DND-41 (cell line): Measurements from ENCODE around the gene ZNF521.
A peak's percentile ranks its signal among the peaks of the same experiment; 100 is the strongest.

Source experiments
- ATAC-seq: fragments of 200-7000 bp; cut with Tn5 transposase; 3 replicates; pipeline ENCODE4 v1.9.1; 2021; ENCODE audit warnings: low read depth; ENCODE audit not compliant: insufficient read depth
- DNase-seq: peaks from one replicate; pipeline ENCODE4 v3.0.0-alpha.2; 2020
- H2AFZ ChIP-seq: 2 replicates; pipeline ENCODE4 v1.6.0; 2012; ENCODE audit warnings: low read depth, low read length
- H3K27ac ChIP-seq: 2 replicates; pipeline ENCODE4 v1.5.1; 2012; ENCODE audit warnings: low read length, inconsistent platforms
- H3K27me3 ChIP-seq: fragments of 200-600 bp; sonication (generic); 2 replicates; pipeline ENCODE4 v1.6.0; 2012; ENCODE audit warnings: low read length, mild to moderate bottlenecking, inconsistent platforms; ENCODE audit not compliant: insufficient read depth, poor library complexity
- H3K36me3 ChIP-seq: 2 replicates; pipeline ENCODE4 v1.5.1; 2012; ENCODE audit warnings: low read length, inconsistent platforms; ENCODE audit not compliant: insufficient read depth
- H3K4me1 ChIP-seq: 2 replicates; pipeline ENCODE4 v1.5.1; 2012; ENCODE audit warnings: mild to moderate bottlenecking, low read length; ENCODE audit not compliant: insufficient read depth
- H3K4me2 ChIP-seq: 2 replicates; pipeline ENCODE4 v1.6.0; 2012; ENCODE audit warnings: mild to moderate bottlenecking, moderate library complexity, low read length, inconsistent platforms; ENCODE audit not compliant: insufficient read depth
- H3K4me3 ChIP-seq, 2 experiments: fragments of 200-600 bp in 1 of 2; shearing (Covaris generic) in 1 of 2; 2 replicates each; pipeline ENCODE4 v1.5.1; 2012 to 2016; ENCODE audit warnings: inconsistent platforms in 2 of 2, low read length in 2 of 2, mild to moderate bottlenecking in 2 of 2, low read depth in 1 of 2, moderate library complexity in 1 of 2
- H3K79me2 ChIP-seq: 2 replicates; pipeline ENCODE4 v1.6.0; 2012; ENCODE audit warnings: low read length, inconsistent platforms; ENCODE audit not compliant: insufficient read depth
- H3K9ac ChIP-seq: 2 replicates; pipeline ENCODE4 v1.6.0; 2012; ENCODE audit warnings: low read depth, mild to moderate bottlenecking, inconsistent platforms, low read length, moderate library complexity
- H3K9me3 ChIP-seq: 2 replicates; pipeline ENCODE4 v1.5.1; 2012; ENCODE audit warnings: low read length, moderate library complexity, mild to moderate bottlenecking, inconsistent platforms; ENCODE audit not compliant: insufficient read depth, severe bottlenecking
- H4K20me1 ChIP-seq: 2 replicates; pipeline ENCODE4 v1.6.0; 2012; ENCODE audit warnings: low read length; ENCODE audit not compliant: insufficient read depth
- CTCF ChIP-seq: IDR thresholded peaks from 2 replicates; pipeline ENCODE4 v1.5.1; 2012; ENCODE audit warnings: borderline replicate concordance, low read length, moderate library complexity, mild to moderate bottlenecking; ENCODE audit not compliant: poor library complexity, severe bottlenecking; ENCODE audit errors: extremely low read depth
- EZH2 ChIP-seq: IDR thresholded peaks from 3 replicates; pipeline ENCODE4 v1.6.1; 2012; ENCODE audit warnings: borderline replicate concordance, low read depth, mild to moderate bottlenecking, moderate library complexity, low read length, inconsistent platforms; ENCODE audit not compliant: severe bottlenecking

ZNF521 gene

GRCh38 chr18:25349926-25350487, 2.0 kb downstream of the ZNF521 start:
- no peaks in the 10 kb centered on the region for H3K79me2 ChIP-seq
- no peaks in the 10 kb centered on the region for H4K20me1 ChIP-seq
- TF ChIP-seq EZH2 (no peak), CTCF (no peak)
- no peaks in the 10 kb centered on the region for H3K36me3 ChIP-seq
- no peak overlapping the region for H2AFZ ChIP-seq
- H3K4me2 ChIP-seq = peak overlapping the region; percentile 82
- peaks cover 18% of the 10 kb centered on the region for H3K4me1 ChIP-seq
- no peaks in the 10 kb centered on the region for H3K9me3 ChIP-seq
- no peak for DNase-seq
- ATAC-seq = no peak
- H3K27me3 ChIP-seq = peaks cover 51% of the 10 kb centered on the region
- no peak overlapping the region for H3K9ac ChIP-seq
- H3K27ac ChIP-seq = no peak overlapping the region
- H3K4me3 ChIP-seq = no peak overlapping the region

- Histone ChIP-seq H3K9me3 (no peaks in the 10 kb centered on the region), H3K79me2 (no peaks in the 10 kb centered on the region), H3K27me3 (peaks cover 51% of the 10 kb centered on the region), H2AFZ (no peak overlapping the region), H3K4me3 (no peak overlapping the region), H3K27ac (no peak overlapping the region), H3K9ac (no peak overlapping the region), H3K4me1 (peaks cover 18% of the 10 kb centered on the region), H3K36me3 (no peaks in the 10 kb centered on the region), H4K20me1 (no peaks in the 10 kb centered on the region), H3K4me2 (no peak overlapping the region)
- no peak for ATAC-seq
- no peak for DNase-seq
- TF ChIP-seq CTCF = no peak
- no peak for TF ChIP-seq EZH2
These were observed 2.6 kb downstream of the ZNF521 start for GRCh38 chr18:25349131-25349925.

GRCh38 chr18:25348386-25349130, 3.4 kb downstream of the ZNF521 start:
- H3K4me1 ChIP-seq = peaks cover 18% of the 10 kb centered on the region
- H3K36me3 ChIP-seq = no peaks in the 10 kb centered on the region
- no peaks in the 10 kb centered on the region for H3K79me2 ChIP-seq
- H3K4me2 ChIP-seq = no peak overlapping the region
- DNase-seq (no peak), ATAC-seq (no peak)
- no peak for TF ChIP-seq CTCF
- TF ChIP-seq EZH2 = no peak
- H3K9ac ChIP-seq = no peak overlapping the region
- peaks cover 45% of the 10 kb centered on the region for H3K27me3 ChIP-seq
- H3K9me3 ChIP-seq = no peaks in the 10 kb centered on the region
- H2AFZ ChIP-seq = no peak overlapping the region
- H3K27ac ChIP-seq = no peak overlapping the region
- no peaks in the 10 kb centered on the region for H4K20me1 ChIP-seq
- no peak overlapping the region for H3K4me3 ChIP-seq
